GM12801 (cell line): Measurements from ENCODE around the gene BTN1A1.

Experiments
- TF ChIP-seq, protein P1 (sequence below): IDR thresholded peaks from one replicate; pipeline ENCODE4 v1.5.1; 2011; ENCODE audit warnings: control low read depth; ENCODE audit not compliant: insufficient read length; ENCODE audit errors: extremely low read depth

The BTN1A1 gene

DNA sequence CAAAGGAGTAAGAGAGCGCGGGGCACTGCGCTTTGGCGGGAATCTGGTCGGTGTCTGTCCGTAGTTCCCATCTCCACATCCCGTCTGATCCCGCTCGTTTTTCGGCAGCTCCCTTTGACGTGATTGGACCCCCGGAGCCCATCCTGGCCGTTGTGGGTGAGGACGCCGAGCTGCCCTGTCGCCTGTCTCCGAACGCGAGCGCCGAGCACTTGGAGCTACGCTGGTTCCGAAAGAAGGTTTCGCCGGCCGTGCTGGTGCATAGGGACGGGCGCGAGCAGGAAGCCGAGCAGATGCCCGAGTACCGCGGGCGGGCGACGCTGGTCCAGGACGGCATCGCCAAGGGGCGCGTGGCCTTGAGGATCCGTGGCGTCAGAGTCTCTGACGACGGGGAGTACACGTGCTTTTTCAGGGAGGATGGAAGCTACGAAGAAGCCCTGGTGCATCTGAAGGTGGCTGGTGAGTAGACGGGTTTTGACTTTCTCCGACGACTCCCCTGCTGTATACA lies 1.4 kb downstream of the BTN1A1 start:
- TF ChIP-seq, protein P1, sequence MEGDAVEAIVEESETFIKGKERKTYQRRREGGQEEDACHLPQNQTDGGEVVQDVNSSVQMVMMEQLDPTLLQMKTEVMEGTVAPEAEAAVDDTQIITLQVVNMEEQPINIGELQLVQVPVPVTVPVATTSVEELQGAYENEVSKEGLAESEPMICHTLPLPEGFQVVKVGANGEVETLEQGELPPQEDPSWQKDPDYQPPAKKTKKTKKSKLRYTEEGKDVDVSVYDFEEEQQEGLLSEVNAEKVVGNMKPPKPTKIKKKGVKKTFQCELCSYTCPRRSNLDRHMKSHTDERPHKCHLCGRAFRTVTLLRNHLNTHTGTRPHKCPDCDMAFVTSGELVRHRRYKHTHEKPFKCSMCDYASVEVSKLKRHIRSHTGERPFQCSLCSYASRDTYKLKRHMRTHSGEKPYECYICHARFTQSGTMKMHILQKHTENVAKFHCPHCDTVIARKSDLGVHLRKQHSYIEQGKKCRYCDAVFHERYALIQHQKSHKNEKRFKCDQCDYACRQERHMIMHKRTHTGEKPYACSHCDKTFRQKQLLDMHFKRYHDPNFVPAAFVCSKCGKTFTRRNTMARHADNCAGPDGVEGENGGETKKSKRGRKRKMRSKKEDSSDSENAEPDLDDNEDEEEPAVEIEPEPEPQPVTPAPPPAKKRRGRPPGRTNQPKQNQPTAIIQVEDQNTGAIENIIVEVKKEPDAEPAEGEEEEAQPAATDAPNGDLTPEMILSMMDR: no peak

DNA sequence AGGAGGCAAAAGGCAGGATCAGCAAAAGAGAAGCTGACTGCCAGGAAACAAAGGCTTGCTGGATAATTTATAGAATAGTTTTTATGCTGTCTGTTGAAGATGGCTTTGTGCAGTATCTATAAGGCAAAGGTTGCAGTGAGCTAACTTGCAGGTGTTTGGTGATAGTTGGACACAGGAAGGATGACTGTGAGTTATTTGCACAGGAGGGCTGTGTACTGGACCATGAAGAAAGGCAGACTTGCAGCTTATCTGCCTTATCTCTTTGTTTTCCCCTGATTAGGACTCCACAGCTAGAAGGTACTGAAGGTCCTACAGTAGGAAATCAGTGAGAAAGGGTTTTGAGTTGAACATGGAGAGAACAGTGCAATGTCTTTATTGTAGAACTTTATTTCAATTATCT lies 2.1 kb downstream of the BTN1A1 start:
- TF ChIP-seq, protein P1: no peak

DNA sequence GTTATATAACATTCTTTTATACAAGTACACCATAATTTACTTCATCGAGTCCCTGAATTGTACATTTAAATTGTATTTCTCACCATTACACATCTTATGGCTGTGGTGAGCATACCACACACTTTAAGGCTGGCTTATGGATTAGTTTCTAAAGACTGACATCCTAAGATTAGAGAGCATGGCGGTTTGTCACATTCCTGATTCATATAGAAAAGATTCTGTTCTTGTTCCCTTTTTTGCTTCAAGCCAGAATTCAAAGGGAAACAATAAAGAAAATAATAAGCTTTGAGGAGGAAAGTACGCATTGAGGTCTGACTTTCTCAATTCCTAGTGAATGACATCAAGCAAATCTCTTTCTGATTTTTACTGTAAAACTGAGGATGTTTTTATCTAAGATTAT lies 2.5 kb downstream of the BTN1A1 start:
- TF ChIP-seq, protein P1: no peak

DNA sequence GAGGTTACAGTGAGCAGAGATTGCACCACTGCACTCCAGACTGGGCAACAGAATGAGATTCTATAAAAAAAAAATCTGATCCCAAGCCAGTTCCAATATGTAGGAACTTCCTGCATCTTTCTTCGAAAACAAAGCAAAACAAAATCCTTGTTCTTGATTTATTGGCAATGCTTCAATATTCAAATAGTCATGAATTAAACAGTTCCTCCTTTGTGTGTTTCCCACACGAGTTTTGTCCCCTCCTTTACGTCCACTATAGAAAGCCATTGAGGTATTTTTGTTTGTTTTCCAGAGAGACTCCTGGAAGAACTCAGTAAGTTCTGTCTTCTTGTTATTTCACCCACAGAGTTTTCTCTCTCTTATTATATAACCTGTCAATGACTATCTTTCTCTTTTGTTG lies 7.6 kb downstream of the BTN1A1 start:
- TF ChIP-seq, protein P1: no peak

DNA sequence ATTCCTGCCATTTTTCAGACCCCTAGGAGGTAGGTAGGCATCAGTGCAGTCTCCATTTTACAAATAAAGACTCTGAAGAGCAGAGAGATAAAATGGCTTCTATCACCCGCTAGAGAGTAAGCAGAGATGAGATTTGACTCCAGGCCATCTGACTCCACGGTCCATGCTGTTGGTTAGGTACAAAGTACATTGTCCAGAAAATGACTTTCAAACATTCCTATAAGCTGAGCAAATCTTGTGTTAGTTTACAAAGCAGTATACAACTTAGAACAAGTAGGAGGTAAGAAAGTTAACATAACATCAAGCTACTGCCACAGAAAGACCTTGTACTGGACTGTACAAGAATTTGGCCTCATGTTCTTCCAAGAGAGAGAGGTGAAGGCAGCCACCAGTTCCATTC lies 14.9 kb downstream of the BTN1A1 start:
- TF ChIP-seq, protein P1: no peak

DNA sequence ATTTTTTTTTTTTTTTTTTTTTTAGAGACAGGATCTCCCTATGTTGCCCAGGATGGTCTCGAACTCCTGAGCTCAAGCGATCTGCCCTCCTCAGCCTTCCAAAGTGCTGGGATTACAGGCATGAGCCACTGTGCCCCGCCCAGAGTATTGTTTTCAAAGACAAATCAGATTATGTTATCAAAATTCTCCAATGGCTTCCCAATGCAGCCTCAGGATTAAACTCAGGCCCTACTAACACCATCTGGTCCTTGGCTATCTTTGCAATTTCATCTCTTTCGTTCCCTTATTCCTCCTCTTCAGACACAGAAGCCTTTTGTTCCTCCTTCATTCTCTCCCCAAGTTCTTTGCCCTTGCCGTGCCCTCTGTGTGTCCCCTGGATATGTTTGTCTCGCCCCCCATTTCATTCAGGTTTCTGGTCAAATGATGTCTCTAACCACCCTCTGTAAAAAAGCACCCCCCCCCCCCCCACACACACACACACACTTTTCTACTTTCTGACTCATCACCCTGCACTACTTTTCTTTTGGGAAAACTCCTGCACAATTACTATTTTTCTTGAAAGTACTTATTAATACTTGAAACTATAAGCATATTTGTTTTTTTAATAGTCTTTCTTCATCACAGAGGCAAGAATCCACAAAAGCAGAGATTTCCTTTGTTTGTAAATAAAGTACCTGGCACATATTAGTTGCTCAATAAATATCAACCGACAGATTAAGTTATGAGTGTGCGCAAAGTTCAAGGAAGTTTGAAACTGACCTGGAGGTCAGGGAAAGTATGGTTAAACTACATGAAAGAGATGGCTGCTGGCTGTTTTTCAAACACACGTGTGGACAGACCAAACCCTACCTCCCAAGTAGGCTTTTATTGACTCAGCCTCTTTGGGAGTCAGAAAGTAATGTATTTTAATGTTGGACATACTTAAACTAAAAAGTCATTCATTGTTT lies 16.7 kb downstream of the BTN1A1 start:
- TF ChIP-seq, protein P1: no peak

DNA sequence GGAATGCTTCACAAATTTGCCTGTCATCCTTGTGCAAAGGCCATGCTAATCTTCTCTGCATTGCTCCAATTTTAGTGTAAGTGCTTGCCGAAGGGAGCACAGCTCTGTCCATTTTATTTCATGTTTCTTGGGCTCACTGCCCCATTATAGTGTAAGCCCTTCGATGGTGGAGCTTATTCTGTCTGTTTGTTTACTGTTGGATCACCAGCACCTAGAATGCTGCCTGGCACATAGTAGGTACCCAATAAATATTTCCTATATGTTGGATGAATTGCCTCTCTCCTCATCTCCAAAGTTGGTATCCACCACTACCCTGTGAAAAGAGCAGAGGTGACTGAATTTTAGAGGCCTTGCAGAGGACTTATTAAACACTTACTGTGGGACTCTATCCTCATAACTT lies 19.3 kb downstream of the BTN1A1 start:
- TF ChIP-seq, protein P1: no peak
